NCI-H226 (cell line): Measurements from ENCODE around the gene IL6ST.

Experiments used
- DNase-seq: peaks from one replicate; pipeline ENCODE4 v3.0.0-alpha.2; 2015

IL6ST gene

GRCh38 chr5:55894135-55894534, 100.6 kb downstream of the IL6ST start:
- no peak for DNase-seq

GRCh38 chr5:55892479-55892878, 102.3 kb downstream of the IL6ST start:
- DNase-seq = no peak

- DNase-seq = no peak
Measured at GRCh38 chr5:55888205-55888604, 106.6 kb downstream of the IL6ST start.

- DNase-seq = no peak
Measured at GRCh38 chr5:55885359-55885758, 109.4 kb downstream of the IL6ST start.
